ENCODE results near the gene SDC1.

Gene SDC1

GRCh38 chr2:20227894-20228505 lies 3.1 kb upstream of the SDC1 start:
- no peak for DNase-seq (ENCODE audit: low spot score)

DNA sequence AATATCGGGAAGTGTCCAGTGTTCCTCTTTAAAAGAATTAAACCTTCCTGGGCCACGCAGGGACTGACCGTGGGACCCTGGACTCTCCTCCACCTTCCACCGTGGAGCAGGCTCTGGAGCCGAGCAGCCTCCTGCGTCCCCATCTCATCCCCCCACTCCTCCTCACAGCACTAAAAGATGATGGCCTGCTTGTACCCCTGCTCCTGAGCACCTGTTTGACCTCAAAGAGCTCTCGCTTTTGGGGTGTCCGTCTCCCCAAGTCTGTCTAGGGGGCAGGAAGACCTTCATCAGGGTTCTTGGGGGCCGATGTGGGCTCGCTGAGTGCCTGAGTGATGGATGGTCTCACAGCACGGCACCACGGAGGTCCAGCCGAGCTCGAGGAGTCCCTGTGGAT lies 1.2 kb upstream of the SDC1 start:
- DNase-seq (ENCODE audit: low spot score), result no peak

DNA sequence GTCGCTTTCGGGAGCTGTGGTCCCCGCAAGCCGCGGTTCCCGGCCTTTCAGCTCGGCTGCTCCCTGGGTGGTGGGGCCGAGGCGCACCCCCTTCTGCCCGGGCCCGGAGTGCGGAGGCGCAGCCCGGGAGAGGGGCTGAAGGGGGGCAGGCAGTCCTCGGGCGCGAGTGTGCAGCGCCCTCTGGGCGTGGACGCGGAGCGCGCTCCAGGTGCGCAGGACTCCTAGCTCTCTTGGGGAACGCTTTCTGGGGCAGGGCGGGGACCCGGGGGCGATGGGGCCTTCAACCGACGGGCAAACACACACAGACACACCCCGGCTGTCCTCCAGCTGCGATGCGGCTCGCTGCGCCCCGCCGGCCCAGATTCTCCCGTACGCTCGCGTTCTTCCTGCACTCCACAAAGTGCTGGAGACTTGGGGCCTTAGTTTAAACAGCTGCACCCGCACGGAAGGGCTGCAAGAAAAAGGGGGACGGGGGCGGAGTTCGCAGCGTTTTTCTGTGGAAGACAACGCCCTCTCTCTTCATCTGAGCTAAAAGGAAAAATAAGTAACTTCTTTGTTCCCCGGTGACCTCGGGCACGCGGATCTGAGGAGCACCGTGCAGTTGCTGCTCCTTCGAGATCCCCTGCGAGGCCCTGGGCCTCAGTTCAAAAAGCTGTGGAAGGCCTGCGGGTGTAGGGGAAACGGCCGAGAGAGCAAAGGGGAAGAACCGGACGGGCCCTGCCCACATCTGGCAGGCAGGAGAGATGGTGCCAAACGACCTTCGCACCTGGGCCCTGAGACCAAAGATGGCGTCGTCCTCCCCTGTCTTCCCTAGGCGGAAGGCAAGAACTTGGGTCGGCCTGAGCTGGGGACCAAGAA lies 593 bp upstream of the SDC1 start:
- peak; percentile 74 for DNase-seq (ENCODE audit: low spot score)

GRCh38 chr2:20224164-20224715 lies 690 bp downstream of the SDC1 start:
- DNase-seq (ENCODE audit: low spot score), result no peak

GRCh38 chr2:20223407-20224163 lies 1.3 kb downstream of the SDC1 start:
- DNase-seq (ENCODE audit: low spot score), result peak; percentile 76

GRCh38 chr2:20222769-20223406 lies 2.0 kb downstream of the SDC1 start:
- DNase-seq (ENCODE audit: low spot score), result no peak

DNA sequence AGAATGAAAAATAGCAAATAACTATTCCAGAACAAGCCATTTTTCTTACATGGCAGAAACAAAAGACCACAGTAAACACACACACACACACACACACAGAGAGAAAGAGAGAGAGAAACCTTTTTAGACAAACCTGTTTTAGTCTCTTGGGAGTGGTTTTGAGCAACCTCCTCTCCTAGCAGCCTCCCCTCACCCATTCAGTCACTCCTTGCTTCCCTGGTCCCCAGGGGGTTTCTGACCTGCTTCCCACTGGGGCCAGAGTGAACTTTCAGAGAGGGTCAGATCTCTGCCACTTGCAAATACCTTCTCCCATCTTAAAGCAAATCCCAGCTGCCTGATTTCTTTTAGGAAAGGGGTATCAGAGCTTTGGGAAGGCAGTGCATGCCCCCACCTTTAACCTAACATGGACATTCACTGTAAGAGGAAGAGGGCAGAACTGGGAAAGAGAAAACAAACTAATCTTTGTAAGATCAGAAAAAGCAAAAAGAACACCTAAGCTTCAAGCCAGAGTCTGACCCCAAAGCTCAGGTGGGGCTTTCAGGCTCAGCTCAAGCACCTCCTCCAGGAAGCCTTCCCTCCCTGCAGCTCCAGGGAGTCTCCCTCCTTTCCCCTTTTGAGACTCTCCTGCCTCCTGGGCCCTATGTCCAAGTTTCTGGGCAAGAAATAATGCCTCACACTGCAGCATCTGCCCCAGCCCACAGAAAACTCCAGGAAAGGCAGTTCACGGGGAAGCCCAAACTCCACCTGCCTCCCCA lies 2.7 kb downstream of the SDC1 start:
- DNase-seq (ENCODE audit: low spot score), result no peak

DNA sequence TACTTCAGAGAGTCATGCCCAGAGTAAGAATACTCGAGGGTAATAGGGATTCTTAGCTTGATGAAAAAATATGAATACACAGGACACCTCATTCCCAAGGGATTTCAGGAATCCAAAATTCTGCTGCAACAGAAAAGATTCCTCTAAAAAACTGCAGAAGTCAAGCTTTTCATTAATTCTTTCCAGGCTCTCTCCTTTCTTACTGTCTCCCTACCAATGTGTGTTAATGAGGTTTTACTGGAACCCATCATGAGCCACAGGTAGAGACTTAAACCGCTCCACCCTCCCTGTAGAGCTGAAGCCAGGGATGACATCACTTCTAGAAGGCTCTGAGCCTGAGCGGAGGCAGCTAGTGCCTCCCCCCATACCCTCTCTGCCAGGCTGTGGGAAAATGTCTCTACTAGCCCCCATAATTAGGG lies 3.4 kb downstream of the SDC1 start:
- DNase-seq (ENCODE audit: low spot score), result no peak

- no peak for DNase-seq (ENCODE audit: low spot score)
Observed at GRCh38 chr2:20220806-20221554, 4.0 kb downstream of the SDC1 start.

- no peak for DNase-seq (ENCODE audit: low spot score)
Observed at GRCh38 chr2:20219763-20220380, 5.1 kb downstream of the SDC1 start.

DNA sequence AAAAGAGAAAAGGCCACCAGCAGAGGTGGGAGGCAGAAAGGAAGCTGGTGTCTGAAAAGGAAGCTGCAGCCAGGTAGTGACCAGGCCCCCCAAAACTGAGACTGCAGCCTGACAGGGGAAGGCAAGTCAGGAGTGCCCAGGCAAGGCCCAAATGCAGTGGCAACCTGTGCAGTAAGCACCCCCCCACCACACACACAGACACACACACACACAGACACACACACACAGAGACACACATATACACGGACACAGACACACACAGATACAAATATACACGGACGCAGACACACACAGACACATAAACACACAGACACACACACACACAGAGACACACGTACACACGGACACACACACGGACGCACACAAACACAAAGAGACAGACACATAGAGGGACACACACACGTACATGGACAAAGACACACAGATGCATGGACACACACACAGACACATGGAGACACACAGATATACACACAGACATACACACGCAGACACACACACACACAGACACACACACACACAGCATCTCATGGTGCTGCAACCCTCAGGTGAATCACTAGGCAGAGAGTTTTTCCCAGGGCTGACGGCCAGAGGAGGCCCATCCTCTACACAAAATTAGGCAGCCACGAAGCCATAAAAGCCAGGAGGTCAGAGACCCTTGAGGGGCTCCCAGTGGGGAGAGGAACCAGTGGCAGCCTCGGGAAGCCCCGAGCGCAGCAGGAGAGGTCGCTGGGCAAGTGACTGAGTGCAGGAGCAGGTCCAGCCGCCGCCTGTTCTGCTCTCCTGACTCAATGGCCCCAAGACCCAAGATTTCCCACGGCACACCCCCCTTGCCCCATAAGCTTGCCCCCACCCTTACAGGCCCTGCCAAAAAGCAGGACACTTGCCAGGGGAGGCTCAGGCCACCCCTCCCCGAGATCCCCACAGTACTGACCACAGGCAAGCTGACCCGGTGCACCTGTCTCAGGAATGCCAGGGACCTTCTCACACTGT lies 6.3 kb downstream of the SDC1 start:
- DNase-seq (ENCODE audit: low spot score), result no peak

- DNase-seq (ENCODE audit: low spot score), result no peak
Observed at GRCh38 chr2:20217041-20217970, 7.6 kb downstream of the SDC1 start.

DNA sequence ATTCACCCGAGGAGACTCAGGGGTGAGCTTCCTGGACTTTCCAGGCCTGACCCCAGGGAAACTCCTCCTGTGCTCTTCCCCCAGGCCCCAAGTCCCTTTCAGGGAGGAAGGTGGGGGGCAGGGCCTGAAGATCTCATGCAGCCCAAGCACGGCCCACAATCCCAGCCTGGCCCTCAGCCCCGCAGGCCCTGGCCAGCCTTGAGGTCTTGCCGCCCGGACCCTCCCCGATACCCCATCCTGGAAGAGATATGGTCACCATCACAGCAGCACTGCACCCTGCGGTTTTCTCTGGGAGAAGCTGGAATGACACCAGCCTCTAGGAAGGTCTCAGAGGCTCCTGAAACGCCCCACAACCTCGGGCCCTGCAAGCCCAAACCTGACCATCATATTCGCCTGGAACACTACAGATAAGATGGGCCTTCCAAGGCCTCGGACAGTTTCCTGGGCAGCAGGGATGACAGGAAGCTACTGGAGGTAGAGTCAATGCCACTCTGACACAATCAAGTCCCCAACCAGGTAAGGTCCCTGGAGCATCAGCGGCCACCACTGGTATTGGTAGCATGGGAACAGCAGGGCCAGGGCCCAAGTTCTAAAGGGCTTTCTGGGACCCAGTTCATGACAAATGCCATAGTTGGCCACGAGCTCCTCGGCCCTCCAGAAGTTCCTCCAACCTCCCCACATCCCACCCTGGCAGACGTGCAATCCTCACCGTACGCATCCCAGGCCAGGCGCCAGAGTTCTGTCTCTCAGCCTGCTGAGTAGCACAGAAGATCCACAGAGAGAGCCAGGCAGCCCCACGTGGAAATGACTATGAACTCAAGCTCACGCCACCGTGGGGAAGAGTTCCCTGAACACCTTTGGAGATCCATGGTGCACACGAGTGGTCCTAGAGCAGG lies 8.6 kb downstream of the SDC1 start:
- no peak for DNase-seq (ENCODE audit: low spot score)

DNA sequence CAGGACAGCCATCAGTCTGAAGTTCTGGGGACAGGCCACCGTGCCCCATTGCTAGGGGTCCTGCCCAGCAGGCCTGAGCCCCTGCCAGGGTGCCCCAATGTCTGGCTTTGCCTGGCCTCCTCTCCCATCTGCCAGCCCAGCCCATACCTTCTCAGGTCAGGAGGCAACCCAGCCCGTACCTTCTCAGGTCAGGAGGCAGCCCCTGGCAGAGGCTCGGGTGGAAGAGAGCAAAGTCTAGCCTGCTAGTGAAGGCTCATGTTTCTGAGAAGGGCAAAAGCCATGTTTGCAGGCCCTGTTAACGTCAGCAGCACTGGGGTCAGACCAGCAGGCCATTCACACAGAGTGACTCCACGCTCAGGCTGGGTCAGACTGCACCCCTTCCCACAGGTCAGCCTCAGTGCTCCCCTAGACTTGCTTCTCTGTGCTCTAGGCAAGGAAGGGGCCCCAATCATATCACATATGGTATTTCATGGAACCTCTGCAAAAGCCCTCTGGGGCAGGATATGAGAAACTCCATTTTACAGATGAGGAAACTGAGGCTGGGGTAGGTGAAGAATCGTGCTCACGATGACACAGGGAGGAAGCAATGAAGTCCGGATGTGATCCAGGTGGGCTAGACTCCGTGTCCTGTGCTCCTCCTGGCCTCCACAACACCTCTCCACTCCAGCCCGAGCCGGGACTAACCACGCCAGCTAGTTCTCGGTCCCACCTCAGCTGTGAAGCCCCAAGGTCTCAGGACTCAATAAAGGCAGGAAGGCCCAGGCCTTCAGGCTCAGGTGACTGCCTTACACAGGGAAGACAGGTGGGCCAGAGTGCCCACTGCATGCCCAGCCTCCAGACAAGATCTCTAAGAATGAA lies 9.5 kb downstream of the SDC1 start:
- peak; percentile 74 for DNase-seq (ENCODE audit: low spot score)

GRCh38 chr2:20214566-20215182 lies 10.3 kb downstream of the SDC1 start:
- DNase-seq (ENCODE audit: low spot score), result no peak
